ENCODE measurements around the gene RXRB.

Gene RXRB

DNA sequence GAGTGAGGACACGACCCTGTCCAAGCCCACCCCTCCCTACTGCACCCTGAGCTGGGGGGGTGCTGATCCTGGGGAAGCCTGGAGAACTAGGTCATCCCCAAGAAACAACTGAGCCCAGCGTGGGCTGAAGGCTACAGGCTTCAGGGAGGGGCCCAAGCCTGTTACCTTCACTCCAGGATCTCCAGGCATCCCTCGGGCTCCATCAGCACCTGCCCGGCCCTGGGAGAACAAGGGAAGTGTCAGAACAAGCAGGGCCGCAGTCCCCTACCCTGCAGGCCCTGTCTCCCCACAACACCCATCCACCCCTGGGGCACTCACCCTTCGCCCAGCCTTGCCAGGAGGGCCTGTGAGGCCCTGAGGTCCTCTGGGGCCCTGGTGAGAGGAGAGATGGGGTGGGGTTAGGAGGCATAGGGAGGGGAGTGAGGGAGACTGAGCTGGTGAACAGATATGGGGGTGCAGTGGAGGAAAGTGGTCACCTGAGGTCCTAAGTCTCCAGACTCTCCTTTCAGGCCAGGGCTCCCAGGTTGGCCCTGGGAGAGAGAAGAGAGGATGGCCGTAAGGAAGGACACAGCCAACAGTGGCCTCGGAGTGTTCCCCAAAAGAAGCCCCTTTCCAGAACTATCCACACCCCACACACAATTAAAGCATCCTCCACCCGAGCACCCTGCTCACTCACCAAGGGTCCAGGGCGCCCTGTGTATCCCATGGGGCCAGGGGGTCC, 21.6 kb downstream of the RXRB start:
- TF ChIP-seq, protein P1, sequence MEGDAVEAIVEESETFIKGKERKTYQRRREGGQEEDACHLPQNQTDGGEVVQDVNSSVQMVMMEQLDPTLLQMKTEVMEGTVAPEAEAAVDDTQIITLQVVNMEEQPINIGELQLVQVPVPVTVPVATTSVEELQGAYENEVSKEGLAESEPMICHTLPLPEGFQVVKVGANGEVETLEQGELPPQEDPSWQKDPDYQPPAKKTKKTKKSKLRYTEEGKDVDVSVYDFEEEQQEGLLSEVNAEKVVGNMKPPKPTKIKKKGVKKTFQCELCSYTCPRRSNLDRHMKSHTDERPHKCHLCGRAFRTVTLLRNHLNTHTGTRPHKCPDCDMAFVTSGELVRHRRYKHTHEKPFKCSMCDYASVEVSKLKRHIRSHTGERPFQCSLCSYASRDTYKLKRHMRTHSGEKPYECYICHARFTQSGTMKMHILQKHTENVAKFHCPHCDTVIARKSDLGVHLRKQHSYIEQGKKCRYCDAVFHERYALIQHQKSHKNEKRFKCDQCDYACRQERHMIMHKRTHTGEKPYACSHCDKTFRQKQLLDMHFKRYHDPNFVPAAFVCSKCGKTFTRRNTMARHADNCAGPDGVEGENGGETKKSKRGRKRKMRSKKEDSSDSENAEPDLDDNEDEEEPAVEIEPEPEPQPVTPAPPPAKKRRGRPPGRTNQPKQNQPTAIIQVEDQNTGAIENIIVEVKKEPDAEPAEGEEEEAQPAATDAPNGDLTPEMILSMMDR (IDR thresholded peaks at IDR 0.05; ENCODE audit: low read depth, low read length), result no peak
- no peak overlapping the region for H3K4me3 ChIP-seq (ENCODE audit: low read depth, low read length)

DNA sequence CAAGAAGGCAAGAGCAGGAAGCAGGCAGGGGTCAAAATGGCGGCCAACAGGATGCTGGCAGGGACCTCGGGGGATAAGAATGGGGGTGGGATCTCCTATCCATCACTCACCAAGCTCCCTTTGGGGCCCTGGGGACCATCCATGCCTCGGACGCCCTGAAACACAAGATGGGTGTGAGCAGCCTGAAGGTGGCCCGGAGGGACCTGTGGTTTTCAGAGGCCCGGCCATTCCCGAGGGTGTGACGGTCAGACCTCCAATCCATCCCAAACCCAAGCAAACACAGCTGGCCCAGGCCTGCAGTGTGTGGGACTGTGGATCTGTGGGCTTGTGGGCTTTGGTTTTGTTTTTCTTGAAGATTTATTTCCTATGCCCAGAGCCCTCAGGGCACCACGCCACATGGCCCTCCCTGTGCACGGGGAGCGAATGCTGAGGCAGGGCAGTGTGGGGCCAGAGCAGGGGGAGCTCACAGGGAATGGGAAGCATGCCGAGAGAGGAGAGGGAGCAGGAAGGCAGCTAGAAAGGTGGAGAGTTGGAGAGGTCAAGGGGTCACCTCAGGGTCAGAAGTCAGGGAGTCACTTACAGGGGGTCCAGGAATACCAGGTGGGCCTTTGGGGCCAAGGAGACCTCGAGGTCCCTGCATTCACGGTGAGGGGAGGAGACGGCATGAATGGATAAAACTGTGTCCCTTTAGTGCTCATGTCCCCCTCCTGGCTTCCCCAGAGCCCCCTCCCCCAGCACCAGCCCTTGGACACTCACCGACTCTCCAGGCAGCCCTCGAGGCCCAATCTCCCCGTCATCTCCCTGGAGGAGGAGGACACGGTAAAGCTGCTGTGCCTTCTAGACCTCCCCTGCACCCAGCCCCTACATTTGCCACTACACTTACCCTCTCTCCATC, 22.7 kb downstream of the RXRB start:
- no peak overlapping the region for H3K4me3 ChIP-seq (ENCODE audit: low read depth, low read length)
- TF ChIP-seq, protein P1 (IDR thresholded peaks at IDR 0.05; ENCODE audit: low read depth, low read length), result no peak

- TF ChIP-seq, protein P1 (IDR thresholded peaks at IDR 0.05; ENCODE audit: low read depth, low read length), result no peak
- H3K4me3 ChIP-seq (ENCODE audit: low read depth, low read length), result no peak overlapping the region
Measured at GRCh38 chr6:33176906-33177305, 23.6 kb downstream of the RXRB start.

GRCh38 chr6:33175436-33176069, 24.9 kb downstream of the RXRB start:
- TF ChIP-seq, protein P1 (IDR thresholded peaks at IDR 0.05; ENCODE audit: low read depth, low read length), result no peak
- H3K4me3 ChIP-seq (ENCODE audit: low read depth, low read length), result no peak overlapping the region

GRCh38 chr6:33174784-33175183, 25.7 kb downstream of the RXRB start:
- TF ChIP-seq, protein P1 (IDR thresholded peaks at IDR 0.05; ENCODE audit: low read depth, low read length), result no peak
- no peak overlapping the region for H3K4me3 ChIP-seq (ENCODE audit: low read depth, low read length)

GRCh38 chr6:33173535-33174180, 26.8 kb downstream of the RXRB start:
- TF ChIP-seq, protein P1 (IDR thresholded peaks at IDR 0.05; ENCODE audit: low read depth, low read length), result no peak
- H3K4me3 ChIP-seq (ENCODE audit: low read depth, low read length), result no peak overlapping the region
